Measurements from ENCODE around the gene YIF1B.

Gene YIF1B

GRCh38 chr19:38304866-38305429, 10.8 kb downstream of the YIF1B start:
- no peak overlapping the region for H3K27ac Mint-ChIP-seq

GRCh38 chr19:38304352-38304865, 11.3 kb downstream of the YIF1B start:
- no peak overlapping the region for H3K27ac Mint-ChIP-seq
- peaks cover 3% of the 10 kb centered on the region for H3K4me1 Mint-ChIP-seq
- no peak for DNase-seq (ENCODE audit: low spot score in 2 of 2)
- peaks cover 19% of the 10 kb centered on the region for H3K36me3 Mint-ChIP-seq
- ATAC-seq (ENCODE audit: low read depth) = no peak
- no peak overlapping the region for H3K4me3 Mint-ChIP-seq
- no peaks in the 10 kb centered on the region for H3K27me3 Mint-ChIP-seq
- H3K9me3 Mint-ChIP-seq = no peaks in the 10 kb centered on the region

More at GRCh38 chr19:38304866-38305429, 10.8 kb downstream of the YIF1B start:
- Mint-ChIP-seq H3K9me3 (no peaks in the 10 kb centered on the region), H3K4me1 (peaks cover 7% of the 10 kb centered on the region), H3K27me3 (no peaks in the 10 kb centered on the region), H3K4me3 (no peak overlapping the region), H3K36me3 (peaks cover 23% of the 10 kb centered on the region)
- DNase-seq (ENCODE audit: low spot score in 2 of 2) = no peak
- ATAC-seq (ENCODE audit: low read depth) = no peak

- peaks cover 19% of the 10 kb centered on the region for H3K36me3 Mint-ChIP-seq
- no peaks in the 10 kb centered on the region for H3K27me3 Mint-ChIP-seq
- no peak within 1 kb of the TSS for H3K4me3 Mint-ChIP-seq
- peaks cover 3% of the 10 kb centered on the region for H3K4me1 Mint-ChIP-seq
- no peak within 1 kb of the TSS for H3K27ac Mint-ChIP-seq
- no peaks in the 10 kb centered on the region for H3K9me3 Mint-ChIP-seq
- DNase-seq (ENCODE audit: low spot score in 2 of 2) (no peak), ATAC-seq (ENCODE audit: low read depth) (no peak)
These were observed 12.0 kb downstream of the YIF1B start, which contains the start of gene C19orf33 for GRCh38 chr19:38303517-38304351. Gene C19orf33, plus strand, starts transcription at chr19:38304251. Its CDS starts 11 bp downstream, at chr19:38304262.

DNA sequence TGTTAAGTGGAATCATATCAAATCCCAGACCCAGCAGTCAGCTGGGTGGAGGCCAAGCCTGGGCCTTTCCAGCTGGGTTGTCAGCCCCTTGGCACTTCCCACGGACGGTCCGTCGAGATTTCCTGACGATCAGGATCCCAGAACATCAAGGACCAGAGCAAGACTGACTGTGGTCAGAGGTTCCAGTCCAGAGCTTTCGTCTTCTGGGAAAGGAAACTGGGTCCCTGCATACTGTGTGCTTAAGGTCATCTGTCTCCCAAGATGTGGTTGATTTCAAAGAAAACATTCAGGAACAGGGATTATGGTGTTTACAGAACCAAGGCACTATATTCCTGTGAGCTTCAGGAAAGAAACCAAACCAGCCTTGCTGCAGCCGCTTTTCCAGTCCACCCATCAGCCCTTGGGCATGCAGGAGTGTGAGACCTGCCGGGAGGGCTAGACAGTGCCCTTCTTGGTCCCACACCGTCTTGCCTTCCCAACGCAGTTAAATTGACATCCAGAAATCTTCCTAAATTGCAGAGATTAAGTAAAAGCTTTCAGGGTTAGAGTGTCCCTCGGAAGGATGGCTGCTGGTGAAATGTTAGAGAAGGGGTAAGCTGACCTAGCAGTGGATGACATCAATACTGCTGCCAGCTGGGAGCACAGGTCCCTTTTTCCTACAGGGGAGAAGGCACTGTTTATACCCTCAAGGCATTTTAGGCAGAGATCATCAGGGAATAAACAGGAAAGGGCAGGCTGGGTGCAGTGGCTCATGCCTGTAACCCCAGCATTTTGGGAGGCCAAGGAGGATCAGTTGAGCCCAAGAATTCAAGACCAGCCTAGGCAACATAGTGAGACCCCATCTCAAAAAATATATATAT, 16.7 kb downstream of the YIF1B start:
- peaks cover 3% of the 10 kb centered on the region for H3K4me1 Mint-ChIP-seq
- no peak for DNase-seq (ENCODE audit: low spot score in 2 of 2)
- no peaks in the 10 kb centered on the region for H3K9me3 Mint-ChIP-seq
- H3K36me3 Mint-ChIP-seq = no peaks in the 10 kb centered on the region
- ATAC-seq (ENCODE audit: low read depth) = no peak
- H3K4me3 Mint-ChIP-seq = no peak overlapping the region
- H3K27ac Mint-ChIP-seq = no peak overlapping the region
- H3K27me3 Mint-ChIP-seq = no peaks in the 10 kb centered on the region

DNA sequence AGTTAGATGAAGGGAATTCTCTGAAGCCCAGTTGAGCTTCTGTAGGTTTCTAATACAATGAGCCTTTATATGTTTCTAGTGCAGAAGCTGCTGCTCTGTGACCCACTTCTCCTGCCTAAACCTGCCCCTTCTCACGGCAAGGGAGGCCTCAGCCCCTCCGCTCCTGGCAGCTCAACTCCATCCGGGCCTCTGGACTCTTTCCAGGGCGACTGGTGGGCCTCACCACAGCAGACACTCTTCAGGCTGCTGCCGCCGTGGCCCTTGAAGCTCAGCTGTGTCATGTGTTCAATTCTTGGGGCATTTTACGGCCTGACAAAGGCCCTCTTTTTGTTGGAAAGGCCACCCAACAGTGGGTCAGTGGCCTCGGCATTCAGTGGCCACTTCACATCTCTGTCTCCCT, 21.7 kb downstream of the YIF1B start:
- H3K36me3 Mint-ChIP-seq = peaks cover 7% of the 10 kb centered on the region
- ATAC-seq (ENCODE audit: low read depth) (no peak), DNase-seq (ENCODE audit: low spot score in 2 of 2) (no peak)
- H3K27me3 Mint-ChIP-seq = no peaks in the 10 kb centered on the region
- no peak overlapping the region for H3K27ac Mint-ChIP-seq
- no peak overlapping the region for H3K4me3 Mint-ChIP-seq
- H3K4me1 Mint-ChIP-seq = no peaks in the 10 kb centered on the region
- no peaks in the 10 kb centered on the region for H3K9me3 Mint-ChIP-seq

- ATAC-seq (ENCODE audit: low read depth) (no peak), DNase-seq (ENCODE audit: low spot score in 2 of 2) (no peak)
- Mint-ChIP-seq H3K9me3 (no peaks in the 10 kb centered on the region), H3K27me3 (no peaks in the 10 kb centered on the region), H3K36me3 (peaks cover 7% of the 10 kb centered on the region), H3K27ac (no peak overlapping the region), H3K4me1 (no peaks in the 10 kb centered on the region), H3K4me3 (no peak overlapping the region)
These were observed 22.5 kb downstream of the YIF1B start for GRCh38 chr19:38293281-38293680.

- no peaks in the 10 kb centered on the region for H3K9me3 Mint-ChIP-seq
- ATAC-seq (ENCODE audit: low read depth) (no peak), DNase-seq (ENCODE audit: low spot score in 2 of 2) (no peak)
- no peaks in the 10 kb centered on the region for H3K27me3 Mint-ChIP-seq
- peaks cover 10% of the 10 kb centered on the region for H3K36me3 Mint-ChIP-seq
- H3K4me3 Mint-ChIP-seq = no peak overlapping the region
- H3K4me1 Mint-ChIP-seq = no peaks in the 10 kb centered on the region
- H3K27ac Mint-ChIP-seq = no peak overlapping the region
These were observed 23.9 kb downstream of the YIF1B start for GRCh38 chr19:38291855-38292254.

DNA sequence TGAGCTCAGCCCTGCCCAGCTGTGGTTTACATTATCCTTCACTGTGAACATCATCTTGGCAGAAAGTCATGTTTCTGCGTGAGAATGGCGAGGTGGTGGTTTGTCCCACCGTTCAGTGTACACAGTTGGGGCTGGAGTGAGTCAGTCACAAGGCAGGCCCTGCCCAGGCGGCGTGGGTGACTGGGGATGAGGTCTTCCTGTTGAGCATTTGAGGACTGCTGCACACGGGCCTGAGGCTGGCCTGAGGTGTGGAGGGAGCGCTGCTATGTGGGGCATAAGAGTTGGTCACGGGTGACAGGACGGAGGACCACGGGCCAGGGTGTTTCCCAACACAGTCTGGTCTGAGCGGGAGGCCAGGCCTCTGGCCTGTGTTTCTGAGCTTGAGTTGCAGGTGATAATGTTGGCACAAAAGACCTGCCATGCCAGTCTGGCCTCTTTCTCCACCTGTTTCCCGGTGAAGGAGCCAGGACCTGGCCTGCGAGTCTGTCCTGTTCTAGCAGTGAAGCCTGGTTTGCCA, 25.1 kb downstream of the YIF1B start:
- Mint-ChIP-seq H3K9me3 (no peaks in the 10 kb centered on the region), H3K36me3 (peaks cover 17% of the 10 kb centered on the region), H3K27me3 (no peaks in the 10 kb centered on the region), H3K4me3 (no peak overlapping the region), H3K4me1 (no peaks in the 10 kb centered on the region), H3K27ac (no peak overlapping the region)
- no peak for DNase-seq (ENCODE audit: low spot score in 2 of 2)
- ATAC-seq (ENCODE audit: low read depth) = no peak

GRCh38 chr19:38289955-38290354, 25.8 kb downstream of the YIF1B start:
- no peak for ATAC-seq (ENCODE audit: low read depth)

DNA sequence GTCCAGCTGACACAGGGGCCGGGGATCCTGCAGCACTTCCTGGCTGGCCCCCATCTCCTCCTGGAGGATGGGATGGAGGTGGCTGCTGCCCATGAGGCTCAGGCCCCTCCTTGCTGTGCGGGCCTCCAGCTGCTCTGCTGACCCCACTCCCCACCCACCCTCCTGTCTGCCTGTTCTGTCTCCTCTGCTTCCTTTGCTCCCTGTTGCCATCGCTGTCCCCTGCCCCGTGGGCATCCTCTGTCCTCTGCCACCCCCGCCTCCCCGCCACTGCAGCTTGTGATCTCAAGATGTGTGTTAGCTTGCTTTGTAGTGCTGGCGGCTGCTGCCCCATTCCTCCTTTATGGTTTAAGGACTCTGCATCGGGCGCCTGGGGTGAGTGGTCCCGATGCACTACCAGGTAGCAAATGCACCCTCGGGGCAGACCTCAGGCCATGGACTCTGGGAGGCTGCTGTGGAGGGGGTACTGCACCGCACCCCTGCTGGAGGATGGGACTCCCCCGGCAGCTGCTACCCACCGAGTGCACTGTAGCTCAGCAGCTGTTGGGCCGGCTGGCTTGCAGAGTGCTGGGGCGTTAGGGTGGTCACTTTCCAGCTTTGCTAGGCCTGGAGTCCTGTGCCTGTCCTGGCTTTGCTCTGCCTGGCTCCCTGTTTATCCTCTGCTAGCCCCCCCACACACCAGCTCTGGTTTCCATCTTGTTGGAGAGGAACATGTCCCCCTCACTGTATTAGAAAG, 27.5 kb downstream of the YIF1B start:
- Mint-ChIP-seq H3K9me3 (no peaks in the 10 kb centered on the region), H3K27ac (no peak overlapping the region), H3K36me3 (peaks cover 17% of the 10 kb centered on the region), H3K4me3 (no peak overlapping the region), H3K4me1 (peaks cover 3% of the 10 kb centered on the region), H3K27me3 (no peaks in the 10 kb centered on the region)
- DNase-seq (ENCODE audit: low spot score in 2 of 2) = no peak
- ATAC-seq (ENCODE audit: low read depth) = no peak

More at GRCh38 chr19:38289955-38290354, 25.8 kb downstream of the YIF1B start:
- peaks cover 17% of the 10 kb centered on the region for H3K36me3 Mint-ChIP-seq
- no peaks in the 10 kb centered on the region for H3K9me3 Mint-ChIP-seq
- no peaks in the 10 kb centered on the region for H3K4me1 Mint-ChIP-seq
- no peaks in the 10 kb centered on the region for H3K27me3 Mint-ChIP-seq
- H3K27ac Mint-ChIP-seq = no peak overlapping the region
- no peak overlapping the region for H3K4me3 Mint-ChIP-seq
- no peak for DNase-seq (ENCODE audit: low spot score in 2 of 2)

DNA sequence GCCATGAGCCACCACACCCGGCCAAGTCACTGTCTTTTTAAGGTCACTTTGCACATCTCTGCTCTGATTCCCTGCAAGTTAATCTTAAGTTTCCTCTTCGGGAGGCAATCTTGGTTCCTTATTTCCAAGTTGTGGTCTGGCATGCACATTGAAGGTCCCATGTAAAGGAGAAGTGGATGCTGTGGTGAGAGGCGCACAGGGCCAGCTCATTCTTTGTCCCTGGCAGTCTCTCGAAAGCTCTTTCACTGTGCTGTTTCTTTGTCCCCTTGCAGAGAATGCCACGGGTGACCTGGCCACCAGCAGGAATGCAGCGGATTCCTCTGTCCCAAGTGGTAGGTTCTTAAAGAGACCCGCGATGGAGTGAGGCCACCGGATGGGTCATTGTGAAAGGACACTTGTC, 28.1 kb downstream of the YIF1B start:
- Mint-ChIP-seq H3K27me3 (no peaks in the 10 kb centered on the region), H3K27ac (no peak overlapping the region), H3K9me3 (no peaks in the 10 kb centered on the region), H3K4me3 (no peak overlapping the region), H3K36me3 (peaks cover 17% of the 10 kb centered on the region), H3K4me1 (peaks cover 3% of the 10 kb centered on the region)
- ATAC-seq (ENCODE audit: low read depth) (no peak), DNase-seq (ENCODE audit: low spot score in 2 of 2) (no peak)

DNA sequence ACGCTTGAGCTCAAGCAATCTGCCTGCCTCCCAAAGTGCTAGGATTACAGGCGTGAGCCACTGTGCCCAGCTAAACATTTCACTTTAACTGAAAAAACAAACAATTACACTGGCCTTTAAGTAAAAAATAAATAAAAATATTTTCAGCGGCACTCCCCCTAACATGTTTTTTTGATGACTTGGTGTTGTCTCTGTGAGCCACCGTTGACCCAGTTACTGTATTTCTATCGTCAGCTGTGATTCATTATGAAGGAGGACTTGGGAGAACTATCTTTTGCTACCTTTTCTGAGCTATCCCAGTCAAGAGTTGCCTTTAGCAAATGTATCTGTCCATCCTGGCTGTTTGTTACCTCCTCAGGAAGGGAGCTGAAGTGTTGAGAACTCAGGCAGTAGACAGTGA, 30.2 kb downstream of the YIF1B start:
- no peak for DNase-seq (ENCODE audit: low spot score in 2 of 2)
- H3K27me3 Mint-ChIP-seq = no peaks in the 10 kb centered on the region
- no peak for ATAC-seq (ENCODE audit: low read depth)
- peaks cover 14% of the 10 kb centered on the region for H3K36me3 Mint-ChIP-seq
- H3K4me1 Mint-ChIP-seq = peaks cover 9% of the 10 kb centered on the region
- no peak overlapping the region for H3K4me3 Mint-ChIP-seq
- H3K27ac Mint-ChIP-seq = no peak overlapping the region
- H3K9me3 Mint-ChIP-seq = no peaks in the 10 kb centered on the region

- peak overlapping the region; percentile 75 for H3K27ac Mint-ChIP-seq
These were observed 31.3 kb downstream of the YIF1B start for GRCh38 chr19:38284422-38284821.

More at GRCh38 chr19:38284422-38284821, 31.3 kb downstream of the YIF1B start:
- peak overlapping the region; percentile 5 for H3K4me3 Mint-ChIP-seq
- ATAC-seq (ENCODE audit: low read depth) (peak; percentile 56), DNase-seq (ENCODE audit: low spot score in 2 of 2) (no peak)
- H3K4me1 Mint-ChIP-seq = peaks cover 9% of the 10 kb centered on the region
- H3K9me3 Mint-ChIP-seq = no peaks in the 10 kb centered on the region
- H3K27me3 Mint-ChIP-seq = no peaks in the 10 kb centered on the region
- peaks cover 12% of the 10 kb centered on the region for H3K36me3 Mint-ChIP-seq

Data from memory B cell (primary cell).